ENCODE measurements around the gene KDM4E. TPM values are rescaled to one million over a fixed set of nuclear protein-coding genes. Genes with fewer than 3 reads are reported as not detected.

Gene KDM4E
- total and polyA plus RNA-seq, 9 of the 15 experiments (the other 6 are each of a cell fraction or from before 2014, with no cell fraction given) = 0.04 TPM; not detected in 8

DNA sequence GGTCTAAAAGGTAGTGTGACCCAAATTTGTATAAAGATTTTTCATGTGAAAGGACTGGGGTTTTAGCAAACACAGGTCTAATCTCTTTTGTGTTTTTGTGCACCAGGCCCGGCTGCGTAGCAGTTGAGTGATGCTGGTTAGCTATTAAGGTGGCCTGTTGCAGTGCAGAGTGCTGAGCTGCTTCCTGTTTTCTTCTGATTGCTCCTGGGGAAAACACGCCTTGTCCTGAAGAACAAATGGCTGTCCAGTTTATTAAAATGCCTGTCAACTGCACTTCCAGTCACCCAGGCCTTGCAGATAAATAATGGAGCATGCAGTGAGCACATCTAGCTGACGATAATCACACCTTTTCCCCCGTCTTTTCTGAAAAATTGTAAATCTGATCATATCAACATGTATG, 43.5 kb downstream of the KDM4E start (continued):
- TF ChIP-seq NRF1 (conservative IDR thresholded peaks at IDR 0.05 in 1 of 2, IDR thresholded peaks at IDR 0.05 in 1 of 2) = peak; percentile 36 to 50; a peak in 3 of 4 replicates
- TF ChIP-seq MAZ (CRISPR knock-in tag; conservative IDR thresholded peaks at IDR 0.05 in 1 of 2, IDR thresholded peaks at IDR 0.05 in 1 of 2) = no peak; a peak in 1 of 4 replicates
- TF ChIP-seq, protein P1, sequence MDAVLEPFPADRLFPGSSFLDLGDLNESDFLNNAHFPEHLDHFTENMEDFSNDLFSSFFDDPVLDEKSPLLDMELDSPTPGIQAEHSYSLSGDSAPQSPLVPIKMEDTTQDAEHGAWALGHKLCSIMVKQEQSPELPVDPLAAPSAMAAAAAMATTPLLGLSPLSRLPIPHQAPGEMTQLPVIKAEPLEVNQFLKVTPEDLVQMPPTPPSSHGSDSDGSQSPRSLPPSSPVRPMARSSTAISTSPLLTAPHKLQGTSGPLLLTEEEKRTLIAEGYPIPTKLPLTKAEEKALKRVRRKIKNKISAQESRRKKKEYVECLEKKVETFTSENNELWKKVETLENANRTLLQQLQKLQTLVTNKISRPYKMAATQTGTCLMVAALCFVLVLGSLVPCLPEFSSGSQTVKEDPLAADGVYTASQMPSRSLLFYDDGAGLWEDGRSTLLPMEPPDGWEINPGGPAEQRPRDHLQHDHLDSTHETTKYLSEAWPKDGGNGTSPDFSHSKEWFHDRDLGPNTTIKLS (IDR thresholded peaks at IDR 0.05; ENCODE audit: borderline replicate concordance, low read depth) = peak; percentile 74; the same call in 1 of the 2 replicates
- peak; percentile 70 for TF ChIP-seq TAF9B (IDR thresholded peaks at IDR 0.05; ENCODE audit: partially characterized antibody)
- TF ChIP-seq CREB1 (IDR thresholded peaks at IDR 0.05) = peak; percentile 33; the same call in 1 of the 2 replicates
- TF ChIP-seq CREB1 (CRISPR knock-in tag; IDR thresholded peaks at IDR 0.05) = 0 out of 2 replicates have a peak, but pooled peaks have one; percentile 11
- TF ChIP-seq MIER1 (IDR thresholded peaks at IDR 0.05; ENCODE audit: low read depth) = no peak
- no peak for TF ChIP-seq HDGF (IDR thresholded peaks at IDR 0.05)
- no peak for TF ChIP-seq RUNX1 (IDR thresholded peaks at IDR 0.05; ENCODE audit: low read depth)
- TF ChIP-seq NFRKB (IDR thresholded peaks at IDR 0.05; ENCODE audit: low read depth) = peak; percentile 46; the same call in 1 of the 2 replicates
- TF ChIP-seq ETV6 (IDR thresholded peaks at IDR 0.05; ENCODE audit: borderline replicate concordance in 1 of 2, low read depth in 2 of 2, low read length in 1 of 2) = no peak
- no peak for TF ChIP-seq ETV6 (CRISPR knock-in tag; IDR thresholded peaks at IDR 0.05; ENCODE audit: borderline replicate concordance)
- TF ChIP-seq FOS (IDR thresholded peaks at IDR 0.05; ENCODE audit: extremely low read depth, insufficient read length) = peak; percentile 72
- TF ChIP-seq GTF2A2 (tag; IDR thresholded peaks at IDR 0.05) = no peak
- TF ChIP-seq ETV5 (CRISPR knock-in tag; IDR thresholded peaks at IDR 0.05; ENCODE audit: low read depth) = peak; percentile 54; the same call in 1 of the 2 replicates
- TF ChIP-seq, protein P2, sequence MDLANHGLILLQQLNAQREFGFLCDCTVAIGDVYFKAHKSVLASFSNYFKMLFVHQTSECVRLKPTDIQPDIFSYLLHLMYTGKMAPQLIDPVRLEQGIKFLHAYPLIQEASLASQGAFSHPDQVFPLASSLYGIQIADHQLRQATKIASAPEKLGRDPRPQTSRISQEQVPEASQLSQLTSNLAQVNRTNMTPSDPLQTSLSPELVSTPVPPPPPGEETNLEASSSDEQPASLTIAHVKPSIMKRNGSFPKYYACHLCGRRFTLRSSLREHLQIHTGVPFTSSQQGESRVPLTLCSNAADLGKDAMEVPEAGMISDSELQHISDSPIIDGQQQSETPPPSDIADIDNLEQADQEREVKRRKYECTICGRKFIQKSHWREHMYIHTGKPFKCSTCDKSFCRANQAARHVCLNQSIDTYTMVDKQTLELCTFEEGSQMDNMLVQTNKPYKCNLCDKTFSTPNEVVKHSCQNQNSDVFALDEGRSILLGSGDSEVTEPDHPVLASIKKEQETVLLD (IDR thresholded peaks at IDR 0.05) = no peak
- TF ChIP-seq, protein P3, sequence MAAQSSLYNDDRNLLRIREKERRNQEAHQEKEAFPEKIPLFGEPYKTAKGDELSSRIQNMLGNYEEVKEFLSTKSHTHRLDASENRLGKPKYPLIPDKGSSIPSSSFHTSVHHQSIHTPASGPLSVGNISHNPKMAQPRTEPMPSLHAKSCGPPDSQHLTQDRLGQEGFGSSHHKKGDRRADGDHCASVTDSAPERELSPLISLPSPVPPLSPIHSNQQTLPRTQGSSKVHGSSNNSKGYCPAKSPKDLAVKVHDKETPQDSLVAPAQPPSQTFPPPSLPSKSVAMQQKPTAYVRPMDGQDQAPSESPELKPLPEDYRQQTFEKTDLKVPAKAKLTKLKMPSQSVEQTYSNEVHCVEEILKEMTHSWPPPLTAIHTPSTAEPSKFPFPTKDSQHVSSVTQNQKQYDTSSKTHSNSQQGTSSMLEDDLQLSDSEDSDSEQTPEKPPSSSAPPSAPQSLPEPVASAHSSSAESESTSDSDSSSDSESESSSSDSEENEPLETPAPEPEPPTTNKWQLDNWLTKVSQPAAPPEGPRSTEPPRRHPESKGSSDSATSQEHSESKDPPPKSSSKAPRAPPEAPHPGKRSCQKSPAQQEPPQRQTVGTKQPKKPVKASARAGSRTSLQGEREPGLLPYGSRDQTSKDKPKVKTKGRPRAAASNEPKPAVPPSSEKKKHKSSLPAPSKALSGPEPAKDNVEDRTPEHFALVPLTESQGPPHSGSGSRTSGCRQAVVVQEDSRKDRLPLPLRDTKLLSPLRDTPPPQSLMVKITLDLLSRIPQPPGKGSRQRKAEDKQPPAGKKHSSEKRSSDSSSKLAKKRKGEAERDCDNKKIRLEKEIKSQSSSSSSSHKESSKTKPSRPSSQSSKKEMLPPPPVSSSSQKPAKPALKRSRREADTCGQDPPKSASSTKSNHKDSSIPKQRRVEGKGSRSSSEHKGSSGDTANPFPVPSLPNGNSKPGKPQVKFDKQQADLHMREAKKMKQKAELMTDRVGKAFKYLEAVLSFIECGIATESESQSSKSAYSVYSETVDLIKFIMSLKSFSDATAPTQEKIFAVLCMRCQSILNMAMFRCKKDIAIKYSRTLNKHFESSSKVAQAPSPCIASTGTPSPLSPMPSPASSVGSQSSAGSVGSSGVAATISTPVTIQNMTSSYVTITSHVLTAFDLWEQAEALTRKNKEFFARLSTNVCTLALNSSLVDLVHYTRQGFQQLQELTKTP (IDR thresholded peaks at IDR 0.05; ENCODE audit: low read depth in 1 of 2, partially characterized antibody in 2 of 2) = peak in 1 of 2 experiments; percentile 74
- TF ChIP-seq MCM2 (IDR thresholded peaks at IDR 0.05; ENCODE audit: low read depth) = no peak
- TF ChIP-seq ZNF384 (IDR thresholded peaks at IDR 0.05; ENCODE audit: low read depth, low read length) = no peak
- TF ChIP-seq BRF1 (IDR thresholded peaks at IDR 0.05; ENCODE audit: borderline replicate concordance, extremely low read depth, insufficient read length) = no peak
- no peak for TF ChIP-seq ZNF24 (IDR thresholded peaks at IDR 0.05)
- TF ChIP-seq POLR2AphosphoS2 (IDR thresholded peaks at IDR 0.05; ENCODE audit: low read length) = peak; percentile 71; the same call in 1 of the 2 replicates
- peak; percentile 40 for TF ChIP-seq HNRNPLL (IDR thresholded peaks at IDR 0.05; ENCODE audit: low read depth, low read length, poor library complexity, severe bottlenecking)
- TF ChIP-seq PHF8 (IDR thresholded peaks at IDR 0.05; ENCODE audit: borderline replicate concordance, low read length) = no peak

Data from K562 (cell line).